DND-41 (cell line): ENCODE results near the gene BMPR1A.
"Not testable (repeated sequence)": the region's sequence is repeated elsewhere in the genome, so short reads cannot be mapped to it uniquely, and the experiment has no call there.

Source experiments
- ATAC-seq: fragments of 200-7000 bp; cut with Tn5 transposase; 3 replicates; pipeline ENCODE4 v1.9.1; 2021; ENCODE audit warnings: low read depth; ENCODE audit not compliant: insufficient read depth
- DNase-seq: peaks from one replicate; pipeline ENCODE4 v3.0.0-alpha.2; 2020
- H2AFZ ChIP-seq: 2 replicates; pipeline ENCODE4 v1.6.0; 2012; ENCODE audit warnings: low read depth, low read length
- H3K27ac ChIP-seq: 2 replicates; pipeline ENCODE4 v1.5.1; 2012; ENCODE audit warnings: low read length, inconsistent platforms
- H3K27me3 ChIP-seq: fragments of 200-600 bp; sonication (generic); 2 replicates; pipeline ENCODE4 v1.6.0; 2012; ENCODE audit warnings: low read length, mild to moderate bottlenecking, inconsistent platforms; ENCODE audit not compliant: insufficient read depth, poor library complexity
- H3K36me3 ChIP-seq: 2 replicates; pipeline ENCODE4 v1.5.1; 2012; ENCODE audit warnings: low read length, inconsistent platforms; ENCODE audit not compliant: insufficient read depth
- H3K4me1 ChIP-seq: 2 replicates; pipeline ENCODE4 v1.5.1; 2012; ENCODE audit warnings: mild to moderate bottlenecking, low read length; ENCODE audit not compliant: insufficient read depth
- H3K4me2 ChIP-seq: 2 replicates; pipeline ENCODE4 v1.6.0; 2012; ENCODE audit warnings: mild to moderate bottlenecking, moderate library complexity, low read length, inconsistent platforms; ENCODE audit not compliant: insufficient read depth
- H3K4me3 ChIP-seq, 2 experiments: fragments of 200-600 bp in 1 of 2; shearing (Covaris generic) in 1 of 2; 2 replicates each; pipeline ENCODE4 v1.5.1; 2012 to 2016; ENCODE audit warnings: inconsistent platforms in 2 of 2, low read length in 2 of 2, mild to moderate bottlenecking in 2 of 2, low read depth in 1 of 2, moderate library complexity in 1 of 2
- H3K79me2 ChIP-seq: 2 replicates; pipeline ENCODE4 v1.6.0; 2012; ENCODE audit warnings: low read length, inconsistent platforms; ENCODE audit not compliant: insufficient read depth
- H3K9ac ChIP-seq: 2 replicates; pipeline ENCODE4 v1.6.0; 2012; ENCODE audit warnings: low read depth, mild to moderate bottlenecking, inconsistent platforms, low read length, moderate library complexity
- H3K9me3 ChIP-seq: 2 replicates; pipeline ENCODE4 v1.5.1; 2012; ENCODE audit warnings: low read length, moderate library complexity, mild to moderate bottlenecking, inconsistent platforms; ENCODE audit not compliant: insufficient read depth, severe bottlenecking
- H4K20me1 ChIP-seq: 2 replicates; pipeline ENCODE4 v1.6.0; 2012; ENCODE audit warnings: low read length; ENCODE audit not compliant: insufficient read depth
- EZH2 ChIP-seq: IDR thresholded peaks from 3 replicates; pipeline ENCODE4 v1.6.1; 2012; ENCODE audit warnings: borderline replicate concordance, low read depth, mild to moderate bottlenecking, moderate library complexity, low read length, inconsistent platforms; ENCODE audit not compliant: severe bottlenecking
- TF ChIP-seq, protein P1 (sequence below): IDR thresholded peaks from 2 replicates; pipeline ENCODE4 v1.5.1; 2012; ENCODE audit warnings: borderline replicate concordance, low read length, moderate library complexity, mild to moderate bottlenecking; ENCODE audit not compliant: poor library complexity, severe bottlenecking; ENCODE audit errors: extremely low read depth

The BMPR1A gene

DNA sequence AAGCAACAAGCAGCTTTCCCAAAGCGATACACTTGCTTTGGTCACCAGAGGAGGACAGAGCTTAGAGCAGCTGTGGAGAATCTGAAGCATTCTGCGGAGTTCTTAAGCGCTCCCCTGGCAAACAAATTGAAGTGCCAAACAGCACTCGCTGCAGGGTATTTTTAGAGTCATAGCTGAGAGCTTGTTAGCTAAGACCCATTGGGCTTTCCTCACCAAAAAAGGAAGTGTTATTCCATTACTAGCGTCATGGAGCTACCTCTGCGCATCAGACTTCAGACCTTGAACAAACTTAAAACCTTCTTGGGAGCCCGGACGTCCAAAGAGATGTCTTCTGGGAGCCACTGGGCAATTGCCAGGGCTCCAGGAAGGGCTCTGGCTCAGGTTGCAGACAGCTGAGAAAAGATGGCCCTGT lies 23.2 kb upstream of the BMPR1A start:
- DNase-seq (no peak), ATAC-seq (no peak)
- Histone ChIP-seq H3K27ac (no peak overlapping the region), H3K4me3 (no peak overlapping the region), H4K20me1 (no peaks in the 10 kb centered on the region), H3K79me2 (no peaks in the 10 kb centered on the region), H3K36me3 (no peaks in the 10 kb centered on the region), H2AFZ (no peak overlapping the region), H3K4me1 (no peaks in the 10 kb centered on the region), H3K4me2 (no peak overlapping the region), H3K9ac (no peak overlapping the region), H3K9me3 (no peaks in the 10 kb centered on the region), H3K27me3 (peaks cover under 1% of the 10 kb centered on the region)
- TF ChIP-seq, protein P1, sequence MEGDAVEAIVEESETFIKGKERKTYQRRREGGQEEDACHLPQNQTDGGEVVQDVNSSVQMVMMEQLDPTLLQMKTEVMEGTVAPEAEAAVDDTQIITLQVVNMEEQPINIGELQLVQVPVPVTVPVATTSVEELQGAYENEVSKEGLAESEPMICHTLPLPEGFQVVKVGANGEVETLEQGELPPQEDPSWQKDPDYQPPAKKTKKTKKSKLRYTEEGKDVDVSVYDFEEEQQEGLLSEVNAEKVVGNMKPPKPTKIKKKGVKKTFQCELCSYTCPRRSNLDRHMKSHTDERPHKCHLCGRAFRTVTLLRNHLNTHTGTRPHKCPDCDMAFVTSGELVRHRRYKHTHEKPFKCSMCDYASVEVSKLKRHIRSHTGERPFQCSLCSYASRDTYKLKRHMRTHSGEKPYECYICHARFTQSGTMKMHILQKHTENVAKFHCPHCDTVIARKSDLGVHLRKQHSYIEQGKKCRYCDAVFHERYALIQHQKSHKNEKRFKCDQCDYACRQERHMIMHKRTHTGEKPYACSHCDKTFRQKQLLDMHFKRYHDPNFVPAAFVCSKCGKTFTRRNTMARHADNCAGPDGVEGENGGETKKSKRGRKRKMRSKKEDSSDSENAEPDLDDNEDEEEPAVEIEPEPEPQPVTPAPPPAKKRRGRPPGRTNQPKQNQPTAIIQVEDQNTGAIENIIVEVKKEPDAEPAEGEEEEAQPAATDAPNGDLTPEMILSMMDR, result no peak
- TF ChIP-seq EZH2, result no peak

DNA sequence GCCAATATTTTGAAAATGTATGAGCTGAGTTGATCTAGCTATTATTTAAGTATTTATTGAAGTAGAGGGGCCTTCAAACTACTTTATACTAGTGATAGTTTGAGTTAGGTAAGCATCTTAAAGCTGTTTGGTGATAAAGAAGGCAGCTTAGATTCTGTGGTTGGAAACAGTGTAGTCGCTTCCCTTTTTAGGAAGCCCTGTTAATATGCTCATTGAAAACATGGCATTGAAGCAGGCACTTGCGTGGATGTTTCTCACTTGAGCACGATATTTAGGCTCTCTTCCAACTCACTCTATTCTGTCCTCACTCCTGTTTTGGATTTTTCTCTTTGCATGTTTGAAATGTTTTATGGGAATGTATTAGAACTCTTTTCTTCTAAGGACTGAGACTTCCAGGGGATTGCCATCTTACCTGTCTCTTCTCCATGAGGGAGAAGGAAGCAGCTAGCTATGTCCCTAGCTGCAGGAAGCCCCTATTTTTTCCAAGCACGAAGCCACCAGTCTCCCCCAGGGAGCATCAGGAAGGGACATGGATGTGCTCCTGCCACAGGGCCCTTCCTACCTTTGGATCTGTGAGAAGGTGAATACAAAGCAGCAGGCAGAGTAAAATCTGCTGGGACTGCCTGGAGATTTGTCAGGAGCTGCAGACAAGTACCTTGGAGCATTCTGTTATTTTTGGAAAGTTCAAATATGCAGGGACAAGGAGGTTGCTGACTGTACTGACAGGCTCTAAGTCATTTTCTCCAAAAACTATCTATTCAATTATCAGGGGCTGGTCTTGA lies 22.0 kb upstream of the BMPR1A start:
- no peaks in the 10 kb centered on the region for H3K4me1 ChIP-seq
- DNase-seq (no peak), ATAC-seq (no peak)
- no peak overlapping the region for H3K27ac ChIP-seq
- H3K79me2 ChIP-seq, result no peaks in the 10 kb centered on the region
- no peak overlapping the region for H3K4me2 ChIP-seq
- no peak for TF ChIP-seq EZH2
- TF ChIP-seq, protein P1, result no peak
- no peak overlapping the region for H2AFZ ChIP-seq
- H3K9me3 ChIP-seq, result no peaks in the 10 kb centered on the region
- H3K9ac ChIP-seq, result no peak overlapping the region
- H3K36me3 ChIP-seq, result no peaks in the 10 kb centered on the region
- H3K27me3 ChIP-seq, result no peaks in the 10 kb centered on the region
- no peaks in the 10 kb centered on the region for H4K20me1 ChIP-seq
- H3K4me3 ChIP-seq, result no peak overlapping the region

DNA sequence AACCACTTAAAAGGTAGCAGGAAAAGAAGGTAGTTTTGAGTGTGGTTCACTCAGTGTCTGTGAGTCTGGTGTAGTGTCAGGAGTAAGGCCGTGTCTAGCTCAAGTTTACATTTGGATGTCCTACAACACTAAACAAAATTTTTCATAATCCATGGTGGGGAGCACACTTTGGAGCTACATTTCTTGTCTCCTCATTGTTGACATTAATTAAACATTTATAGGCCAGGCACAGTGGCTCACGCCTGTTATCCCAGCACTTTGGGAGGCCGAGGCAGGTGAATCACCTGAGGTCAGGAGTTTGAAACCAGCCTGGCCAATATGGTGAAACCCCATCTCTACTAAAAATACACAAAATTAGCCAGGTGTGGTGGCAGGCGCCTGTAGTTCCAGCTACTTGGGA lies 21.1 kb upstream of the BMPR1A start:
- not testable (repeated sequence) for DNase-seq, H4K20me1 ChIP-seq, H3K27ac ChIP-seq, H3K9me3 ChIP-seq, H3K4me3 ChIP-seq, H3K4me1 ChIP-seq, H3K36me3 ChIP-seq, H2AFZ ChIP-seq, ATAC-seq, H3K79me2 ChIP-seq, H3K27me3 ChIP-seq, H3K4me2 ChIP-seq, H3K9ac ChIP-seq

DNA sequence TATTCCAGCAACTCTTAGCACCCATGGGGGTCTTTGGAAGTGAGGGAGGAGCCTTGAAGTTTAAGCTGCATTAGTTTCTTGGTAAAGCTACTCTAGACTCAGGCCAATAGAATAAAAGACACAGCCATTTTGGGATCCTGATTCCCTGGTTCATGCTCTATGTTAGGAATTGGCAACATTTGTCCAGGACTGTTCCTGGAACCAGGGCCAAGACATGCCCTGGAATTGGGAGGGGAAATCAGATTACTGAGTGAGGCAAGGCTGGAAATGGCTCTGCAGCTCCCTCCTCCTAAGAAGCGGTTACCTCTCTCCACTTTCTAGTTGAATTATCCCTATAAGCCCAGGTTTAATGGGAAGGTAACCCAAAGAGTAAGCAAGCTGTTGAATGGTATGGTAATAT lies 14.2 kb upstream of the BMPR1A start:
- no peaks in the 10 kb centered on the region for H3K27me3 ChIP-seq
- no peaks in the 10 kb centered on the region for H3K9me3 ChIP-seq
- ATAC-seq (no peak), DNase-seq (no peak)
- no peaks in the 10 kb centered on the region for H3K79me2 ChIP-seq
- H2AFZ ChIP-seq, result no peak overlapping the region
- TF ChIP-seq, protein P1, result no peak
- no peak for TF ChIP-seq EZH2
- H3K4me2 ChIP-seq, result no peak overlapping the region
- H3K36me3 ChIP-seq, result no peaks in the 10 kb centered on the region
- H3K27ac ChIP-seq, result no peak overlapping the region
- no peak overlapping the region for H3K4me3 ChIP-seq
- H3K4me1 ChIP-seq, result no peaks in the 10 kb centered on the region
- H3K9ac ChIP-seq, result no peak overlapping the region
- H4K20me1 ChIP-seq, result no peaks in the 10 kb centered on the region
